Measurements from ENCODE around the gene STUM.
"Not testable (repeated sequence)": the region's sequence is repeated elsewhere in the genome, so short reads cannot be mapped to it uniquely, and the experiment has no call there.

The STUM gene

DNA sequence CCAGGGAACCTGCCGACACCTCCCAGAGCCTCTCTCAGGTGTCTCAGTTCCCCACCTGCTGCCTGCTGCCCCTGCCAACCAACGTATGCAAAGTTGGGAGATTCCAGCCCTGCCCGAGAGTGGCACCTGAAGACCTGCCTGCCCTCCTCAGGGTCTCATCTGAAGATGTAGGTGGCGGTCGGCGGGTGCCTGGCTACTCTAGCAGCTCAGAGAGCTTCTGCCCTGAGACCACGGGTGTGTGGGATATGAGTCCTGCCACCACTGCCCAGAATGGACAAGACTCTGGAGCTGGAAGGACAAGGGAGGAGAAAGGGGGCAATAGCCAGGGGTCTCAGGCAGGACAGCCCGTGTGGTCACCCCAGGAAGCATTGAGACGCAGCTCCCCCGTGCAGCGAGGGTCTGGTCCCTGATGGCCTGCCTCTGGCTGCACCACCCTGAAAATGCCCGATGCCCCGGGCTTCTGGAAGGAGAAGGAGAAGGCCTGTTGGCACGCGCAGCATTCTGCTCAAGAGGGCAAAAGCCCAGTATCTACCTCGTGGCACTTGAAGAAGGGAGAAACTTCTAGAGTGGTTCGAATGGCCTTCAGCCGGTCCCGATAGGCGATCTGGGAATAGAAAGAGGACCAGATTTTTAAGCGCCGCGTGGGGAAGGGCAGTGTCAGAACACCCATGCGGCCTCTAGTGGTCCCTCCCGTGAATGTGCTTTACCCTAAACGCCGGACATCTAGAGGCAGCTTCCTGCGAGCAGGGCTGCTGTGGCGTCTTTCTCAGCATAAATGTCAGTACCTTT is 88.8 kb downstream of the STUM start:
- intact Hi-C loops (cut with DNase I; ENCODE audit: low total_unique reads): loop anchor here (10.0 kb wide), 1 partner anchor 797 kb away; no protein-coding TSS in a partner anchor
- no peaks in the 10 kb centered on the region for H3K9me3 ChIP-seq
- H3K4me3 ChIP-seq: no peak overlapping the region
- peak overlapping the region in 1 of 2 donors; percentile 1 for H3K27ac ChIP-seq
- H3K36me3 ChIP-seq: peaks cover 0 to 68% (median 39%) of the 10 kb centered on the region in 3 donors
- DNase-seq: peak; percentile 70 to 72
- peaks cover 0 to 18% (median 9%) of the 10 kb centered on the region in 4 donors for H3K4me1 ChIP-seq
- H3K27me3 ChIP-seq: no peaks in the 10 kb centered on the region
- TF ChIP-seq, protein P1, sequence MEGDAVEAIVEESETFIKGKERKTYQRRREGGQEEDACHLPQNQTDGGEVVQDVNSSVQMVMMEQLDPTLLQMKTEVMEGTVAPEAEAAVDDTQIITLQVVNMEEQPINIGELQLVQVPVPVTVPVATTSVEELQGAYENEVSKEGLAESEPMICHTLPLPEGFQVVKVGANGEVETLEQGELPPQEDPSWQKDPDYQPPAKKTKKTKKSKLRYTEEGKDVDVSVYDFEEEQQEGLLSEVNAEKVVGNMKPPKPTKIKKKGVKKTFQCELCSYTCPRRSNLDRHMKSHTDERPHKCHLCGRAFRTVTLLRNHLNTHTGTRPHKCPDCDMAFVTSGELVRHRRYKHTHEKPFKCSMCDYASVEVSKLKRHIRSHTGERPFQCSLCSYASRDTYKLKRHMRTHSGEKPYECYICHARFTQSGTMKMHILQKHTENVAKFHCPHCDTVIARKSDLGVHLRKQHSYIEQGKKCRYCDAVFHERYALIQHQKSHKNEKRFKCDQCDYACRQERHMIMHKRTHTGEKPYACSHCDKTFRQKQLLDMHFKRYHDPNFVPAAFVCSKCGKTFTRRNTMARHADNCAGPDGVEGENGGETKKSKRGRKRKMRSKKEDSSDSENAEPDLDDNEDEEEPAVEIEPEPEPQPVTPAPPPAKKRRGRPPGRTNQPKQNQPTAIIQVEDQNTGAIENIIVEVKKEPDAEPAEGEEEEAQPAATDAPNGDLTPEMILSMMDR (IDR thresholded peaks at IDR 0.05): peak; percentile 52 to 58

- no peak overlapping the region for H3K4me3 ChIP-seq
- DNase-seq: peak; percentile 16 to 65
- intact Hi-C loops (cut with DNase I; ENCODE audit: low total_unique reads): loop anchor here (10.0 kb wide), 1 partner anchor 797 kb away; no protein-coding TSS in a partner anchor
Measured at GRCh38 chr1:226638001-226638601, 89.5 kb downstream of the STUM start.

DNA sequence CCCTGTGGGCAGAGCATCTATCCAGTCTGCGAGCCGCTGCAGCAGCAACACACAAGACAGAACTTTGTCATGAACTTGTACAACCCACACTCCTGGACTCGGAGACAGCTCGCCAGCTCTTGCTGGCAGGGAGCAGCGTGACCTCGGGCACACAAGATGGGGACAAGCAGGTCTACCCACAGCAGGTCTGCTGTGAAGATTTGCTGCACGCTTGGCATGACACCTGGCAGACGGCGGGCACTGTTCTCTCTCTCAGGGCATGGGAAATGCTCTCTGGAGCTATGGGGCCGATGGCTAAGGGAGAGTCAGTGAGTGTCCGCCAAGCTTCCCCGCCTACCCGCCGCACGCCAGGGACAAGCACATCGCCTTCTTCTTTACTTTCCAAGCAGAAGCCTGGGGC is 90.0 kb downstream of the STUM start:
- Histone ChIP-seq H3K4me1 (peaks cover 0 to 17% (median 9%) of the 10 kb centered on the region in 4 donors), H3K36me3 (peaks cover 0 to 75% (median 39%) of the 10 kb centered on the region in 3 donors), H3K4me3 (no peak overlapping the region), H3K27me3 (no peaks in the 10 kb centered on the region), H3K9me3 (no peaks in the 10 kb centered on the region), H3K27ac (no peak overlapping the region)
- intact Hi-C loops (cut with DNase I; ENCODE audit: low total_unique reads): loop anchor here (10.0 kb wide), 1 partner anchor 796 kb away; no protein-coding TSS in a partner anchor
- TF ChIP-seq, protein P1 (IDR thresholded peaks at IDR 0.05): no peak
- DNase-seq: peak in 1 of 2 donors; percentile 68

More at GRCh38 chr1:226638001-226638601, 89.5 kb downstream of the STUM start:
- Histone ChIP-seq H3K36me3 (peaks cover 0 to 73% (median 39%) of the 10 kb centered on the region in 3 donors), H3K4me1 (peaks cover 0 to 18% (median 9%) of the 10 kb centered on the region in 4 donors), H3K27me3 (no peaks in the 10 kb centered on the region), H3K27ac (peak overlapping the region in 1 of 2 donors; percentile 1), H3K9me3 (no peaks in the 10 kb centered on the region)
- TF ChIP-seq, protein P1 (IDR thresholded peaks at IDR 0.05): no peak

DNA sequence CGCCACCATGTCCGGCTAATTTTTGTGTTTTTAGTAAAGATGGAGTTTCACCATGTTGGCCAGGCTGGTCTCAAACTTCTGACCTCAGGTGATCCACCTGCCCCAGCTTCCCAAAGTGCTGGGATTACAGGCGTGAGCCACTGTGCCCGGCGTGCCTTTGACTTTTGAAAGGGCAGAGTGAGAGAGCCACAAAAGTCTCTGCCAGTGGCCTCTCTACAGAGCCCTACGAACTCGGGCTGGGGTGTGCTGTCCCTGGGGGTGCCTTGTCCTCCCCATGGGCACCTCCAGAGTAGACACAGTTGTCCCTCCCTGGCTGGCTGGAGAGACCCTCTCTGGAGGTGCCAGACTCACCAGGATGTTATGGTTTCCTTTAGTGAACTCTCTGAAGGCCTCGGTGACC is 90.6 kb downstream of the STUM start:
- not testable (repeated sequence) for DNase-seq, H3K4me3 ChIP-seq, H3K9me3 ChIP-seq, H3K27me3 ChIP-seq, H3K27ac ChIP-seq
- intact Hi-C loops (cut with DNase I; ENCODE audit: low total_unique reads): loop anchor here (10.0 kb wide), 1 partner anchor 796 kb away; no protein-coding TSS in a partner anchor
- Histone ChIP-seq H3K36me3 (peaks cover 0 to 80% (median 39%) of the 10 kb centered on the region in 3 donors), H3K4me1 (peaks cover 0 to 11% (median 4%) of the 10 kb centered on the region in 4 donors)

- Histone ChIP-seq H3K36me3 (peaks cover 0 to 79% (median 39%) of the 10 kb centered on the region in 3 donors), H3K27me3 (no peaks in the 10 kb centered on the region), H3K27ac (no peak overlapping the region), H3K9me3 (no peaks in the 10 kb centered on the region), H3K4me3 (no peak overlapping the region), H3K4me1 (peaks cover 0 to 10% (median 4%) of the 10 kb centered on the region in 4 donors)
- intact Hi-C loops (cut with DNase I; ENCODE audit: low total_unique reads): loop anchor here (10.0 kb wide), 1 partner anchor 795 kb away; no protein-coding TSS in a partner anchor
- DNase-seq: no peak
- TF ChIP-seq, protein P1 (IDR thresholded peaks at IDR 0.05): no peak
Measured at GRCh38 chr1:226639631-226640061, 91.1 kb downstream of the STUM start.

All from tibial artery (tissue), 4 donors.